ENCODE results near the gene DNAJC27. TPM values are rescaled to one million over a fixed set of nuclear protein-coding genes. Genes with fewer than 3 reads are reported as not detected.
A peak's percentile ranks its signal among the peaks of the same experiment; 100 is the strongest.

DNAJC27 gene
- total and polyA plus RNA-seq, 2 of the 13 experiments (the other 11 are each of a cell fraction or from before 2014, with no cell fraction given) = 3.1 to 3.7 TPM

DNA sequence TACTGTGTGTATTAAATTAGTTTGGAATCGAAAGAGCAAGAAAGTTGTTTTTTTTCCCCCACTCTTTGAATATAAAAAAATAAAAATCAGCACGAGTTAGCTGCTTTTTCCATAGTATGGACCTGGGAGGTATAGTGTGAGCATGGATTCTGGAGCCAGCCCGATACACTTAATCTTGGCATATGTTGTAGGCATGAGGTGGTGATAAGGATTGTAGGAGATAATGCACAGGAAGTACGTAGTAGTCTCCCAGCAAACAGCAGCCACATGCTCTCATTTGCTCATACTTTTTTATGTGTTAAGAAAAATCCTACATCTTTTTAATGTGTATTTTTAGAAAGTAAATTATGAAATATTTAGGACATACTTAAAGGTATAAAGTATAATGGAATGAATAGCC is 2.1 kb upstream of the DNAJC27 start:
- BruUV-seq (replicated peaks) = no TSS peak
- intact Hi-C loops (cut with micrococcal nuclease; ENCODE audit: unreplicated experiment) = loop anchor here (2.0 kb wide), 1 partner anchor 223 kb away; no protein-coding TSS in a partner anchor
- no peak for FAIRE-seq

DNA sequence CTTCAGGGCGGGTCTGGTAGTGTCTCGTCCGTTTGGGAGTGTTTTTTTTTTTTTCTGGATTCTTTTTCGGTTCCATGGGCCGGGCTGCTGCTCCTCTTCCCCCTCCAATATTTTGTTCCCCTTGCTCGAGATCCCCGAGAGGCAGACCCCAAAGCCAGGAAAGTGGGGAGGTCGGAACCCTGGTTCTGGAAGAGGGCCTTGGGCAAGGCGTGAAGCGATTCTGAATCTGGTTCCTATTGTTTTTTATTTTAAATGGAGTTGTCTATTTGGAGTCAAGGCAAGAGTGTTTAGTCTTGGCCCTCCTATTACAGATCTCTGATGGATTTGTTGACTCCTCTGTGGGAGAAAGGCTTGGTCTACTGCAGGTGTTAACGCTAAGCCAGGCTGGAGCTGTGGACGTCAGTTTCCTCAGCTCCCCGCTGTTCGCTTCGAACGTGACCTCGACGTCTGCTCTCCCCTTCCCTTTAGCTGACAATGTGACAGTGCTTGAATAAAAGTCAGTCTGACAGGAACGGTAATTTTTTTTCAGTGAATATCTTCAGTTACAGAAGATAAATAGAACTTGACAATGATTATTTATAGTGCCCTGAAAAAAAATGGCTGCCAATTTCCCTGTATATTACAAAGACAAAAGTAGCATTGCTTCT is 683 bp upstream of the DNAJC27 start:
- intact Hi-C loops (cut with micrococcal nuclease; ENCODE audit: unreplicated experiment) (no loop called here), in situ Hi-C loops (cut with HindIII; ENCODE audit: extremely low pct_ligation_motif_present, low pct_unique_long_range_greater_than_20kb) (no loop called here)
- WGBS (ENCODE audit: low lambda C conversion rate) = under 1% methylated on average over 19 of the region's 19 CpGs
- H2AFZ ChIP-seq (ENCODE audit: low read length) = peak overlapping the region; percentile 34
- peak overlapping the region; percentile 80 to 90 (median 88) for H3K4me3 ChIP-seq (replicated peaks in 1 of 3; ENCODE audit: insufficient read depth in 1 of 3, low read depth in 2 of 3, low read length in 3 of 3)
- TSS peak; percentile 93 for BruUV-seq (replicated peaks)
- peaks cover 30% of the 10 kb centered on the region for H3K4me1 ChIP-seq (ENCODE audit: insufficient read depth, low read length)
- FAIRE-seq (no peak), ATAC-seq (no peak), DNase-seq (ENCODE audit: low spot score) (peak; percentile 30)
- POLR2A ChIA-PET = interaction anchor here (0.6 to 1.1 kb wide), 3 partner anchors 69 to 624 kb away, joined by 3 to 6 read pairs (median 4); partner anchors contain the start of gene EFR3B
- peak overlapping the region; percentile 99 for H3K9ac ChIP-seq (ENCODE audit: insufficient read depth, low read depth, low read length)
- CTCF ChIA-PET (ENCODE audit: low intra/inter-chr PET ratio, low total read pairs) = interaction anchor here (1.9 kb wide), 1 partner anchor 157 kb away, joined by 4 read pairs; no protein-coding TSS in a partner anchor
- H3K79me2 ChIP-seq (ENCODE audit: insufficient read depth, low read length) = peaks cover 16% of the 10 kb centered on the region
- peak overlapping the region; percentile 96 for H3K4me2 ChIP-seq (ENCODE audit: low read depth, low read length)
- H4K20me1 ChIP-seq (ENCODE audit: insufficient read depth, low read length) = no peaks in the 10 kb centered on the region
- no peaks in the 10 kb centered on the region for H3K9me3 ChIP-seq (ENCODE audit: low read length)
- no peaks in the 10 kb centered on the region; a peak in 1 of 5 replicates for H3K27me3 ChIP-seq (ENCODE audit: control insufficient read depth in 1 of 2, insufficient read depth in 2 of 2, low read length in 2 of 2)
- no peaks in the 10 kb centered on the region for H3K36me3 ChIP-seq (replicated peaks in 1 of 2; ENCODE audit: control insufficient read depth in 1 of 2, insufficient read depth in 2 of 2, low read length in 2 of 2)
- peak overlapping the region; percentile 95 for H3K27ac ChIP-seq (ENCODE audit: extremely low read length, insufficient read depth, low read length)
- peak; percentile 88 for TF ChIP-seq ZNF781 (CRISPR knock-in tag; IDR thresholded peaks at IDR 0.05; ENCODE audit: borderline replicate concordance, not compliant biosample characterization)
- TF ChIP-seq ZNF510 (CRISPR knock-in tag; IDR thresholded peaks at IDR 0.05; ENCODE audit: low read depth) = peak; percentile 19; the same call in 1 of the 2 replicates
- TF ChIP-seq, protein P1, sequence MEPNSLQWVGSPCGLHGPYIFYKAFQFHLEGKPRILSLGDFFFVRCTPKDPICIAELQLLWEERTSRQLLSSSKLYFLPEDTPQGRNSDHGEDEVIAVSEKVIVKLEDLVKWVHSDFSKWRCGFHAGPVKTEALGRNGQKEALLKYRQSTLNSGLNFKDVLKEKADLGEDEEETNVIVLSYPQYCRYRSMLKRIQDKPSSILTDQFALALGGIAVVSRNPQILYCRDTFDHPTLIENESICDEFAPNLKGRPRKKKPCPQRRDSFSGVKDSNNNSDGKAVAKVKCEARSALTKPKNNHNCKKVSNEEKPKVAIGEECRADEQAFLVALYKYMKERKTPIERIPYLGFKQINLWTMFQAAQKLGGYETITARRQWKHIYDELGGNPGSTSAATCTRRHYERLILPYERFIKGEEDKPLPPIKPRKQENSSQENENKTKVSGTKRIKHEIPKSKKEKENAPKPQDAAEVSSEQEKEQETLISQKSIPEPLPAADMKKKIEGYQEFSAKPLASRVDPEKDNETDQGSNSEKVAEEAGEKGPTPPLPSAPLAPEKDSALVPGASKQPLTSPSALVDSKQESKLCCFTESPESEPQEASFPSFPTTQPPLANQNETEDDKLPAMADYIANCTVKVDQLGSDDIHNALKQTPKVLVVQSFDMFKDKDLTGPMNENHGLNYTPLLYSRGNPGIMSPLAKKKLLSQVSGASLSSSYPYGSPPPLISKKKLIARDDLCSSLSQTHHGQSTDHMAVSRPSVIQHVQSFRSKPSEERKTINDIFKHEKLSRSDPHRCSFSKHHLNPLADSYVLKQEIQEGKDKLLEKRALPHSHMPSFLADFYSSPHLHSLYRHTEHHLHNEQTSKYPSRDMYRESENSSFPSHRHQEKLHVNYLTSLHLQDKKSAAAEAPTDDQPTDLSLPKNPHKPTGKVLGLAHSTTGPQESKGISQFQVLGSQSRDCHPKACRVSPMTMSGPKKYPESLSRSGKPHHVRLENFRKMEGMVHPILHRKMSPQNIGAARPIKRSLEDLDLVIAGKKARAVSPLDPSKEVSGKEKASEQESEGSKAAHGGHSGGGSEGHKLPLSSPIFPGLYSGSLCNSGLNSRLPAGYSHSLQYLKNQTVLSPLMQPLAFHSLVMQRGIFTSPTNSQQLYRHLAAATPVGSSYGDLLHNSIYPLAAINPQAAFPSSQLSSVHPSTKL (CRISPR knock-in tag; IDR thresholded peaks at IDR 0.05) = 0 out of 2 replicates have a peak, but pooled peaks have one; percentile 27
- TF ChIP-seq FOXK2 (IDR thresholded peaks at IDR 0.05) = no peak
- TF ChIP-seq KLF15 (CRISPR knock-in tag; IDR thresholded peaks at IDR 0.05; ENCODE audit: borderline replicate concordance) = no peak
- TF ChIP-seq GTF2F1 (IDR thresholded peaks at IDR 0.05; ENCODE audit: low read length) = no peak
- no peak for TF ChIP-seq RBFOX2 (IDR thresholded peaks at IDR 0.05; ENCODE audit: low read depth, low read length)
- TF ChIP-seq ZFP1 (CRISPR knock-in tag; IDR thresholded peaks at IDR 0.05) = no peak
- 0 out of 2 replicates have a peak, but pooled peaks have one; percentile 68 for TF ChIP-seq MEF2D (CRISPR knock-in tag; IDR thresholded peaks at IDR 0.05)
- no peak for TF ChIP-seq ZNF484 (CRISPR knock-in tag; IDR thresholded peaks at IDR 0.05; ENCODE audit: borderline replicate concordance, low read depth)
- no peak for TF ChIP-seq ONECUT2 (CRISPR knock-in tag; IDR thresholded peaks at IDR 0.05)
- 0 out of 2 replicates have a peak, but pooled peaks have one; percentile 74 for TF ChIP-seq GTF3A (CRISPR knock-in tag; conservative IDR thresholded peaks at IDR 0.05)

More for the DNA sequence above, 2.1 kb upstream of the DNAJC27 start:
- Histone ChIP-seq H3K9ac (ENCODE audit: insufficient read depth, low read depth, low read length) (no peak overlapping the region), H3K27ac (ENCODE audit: extremely low read length, insufficient read depth, low read length) (no peak overlapping the region), H3K4me1 (ENCODE audit: insufficient read depth, low read length) (peaks cover 44% of the 10 kb centered on the region), H3K79me2 (ENCODE audit: insufficient read depth, low read length) (peaks cover 16% of the 10 kb centered on the region), H2AFZ (ENCODE audit: low read length) (no peak overlapping the region), H3K9me3 (ENCODE audit: low read length) (no peaks in the 10 kb centered on the region), H3K4me2 (ENCODE audit: low read depth, low read length) (no peak overlapping the region), H3K27me3 (ENCODE audit: control insufficient read depth in 1 of 2, insufficient read depth in 2 of 2, low read length in 2 of 2) (no peaks in the 10 kb centered on the region; a peak in 1 of 5 replicates), H3K36me3 (replicated peaks in 1 of 2; ENCODE audit: control insufficient read depth in 1 of 2, insufficient read depth in 2 of 2, low read length in 2 of 2) (no peaks in the 10 kb centered on the region), H3K4me3 (replicated peaks in 1 of 3; ENCODE audit: insufficient read depth in 1 of 3, low read depth in 2 of 3, low read length in 3 of 3) (no peak overlapping the region), H4K20me1 (ENCODE audit: insufficient read depth, low read length) (no peaks in the 10 kb centered on the region)
- TF ChIP-seq POLR2A (IDR thresholded peaks at IDR 0.05; ENCODE audit: insufficient read depth in 1 of 2, low read depth in 2 of 2, low read length in 2 of 2) (no peak), ASH2L (IDR thresholded peaks at IDR 0.05; ENCODE audit: insufficient read length, low read depth, low read length) (no peak), ZNF790 (CRISPR knock-in tag; IDR thresholded peaks at IDR 0.05; ENCODE audit: borderline replicate concordance) (no peak)
- ATAC-seq = no peak
- 90% methylated on average over 4 of the region's 4 CpGs for WGBS (ENCODE audit: low lambda C conversion rate)
- POLR2A ChIA-PET = no interaction called here
- in situ Hi-C loops (cut with HindIII; ENCODE audit: extremely low pct_ligation_motif_present, low pct_unique_long_range_greater_than_20kb) = no loop called here
- CTCF ChIA-PET (ENCODE audit: low intra/inter-chr PET ratio, low total read pairs) = interaction anchor here (3.2 kb wide), 1 partner anchor 156 kb away, joined by 47 read pairs; no protein-coding TSS in a partner anchor
- DNase-seq (ENCODE audit: low spot score) = no peak
